Vagina (tissue), 2 donors: ENCODE measurements around the gene ZSCAN2. TPM values are rescaled to one million over a fixed set of nuclear protein-coding genes. Genes with fewer than 3 reads are reported as not detected.

Experiments
- DNase-seq, 2 donors: peaks; one replicate each; pipeline ENCODE4 v3.0.0-alpha.2; 2017; ENCODE audit errors: extremely low spot score in 2 of 2
- H3K27ac ChIP-seq: fragments of 200-600 bp; sonication (generic); one replicate; pipeline ENCODE4 v1.5.1; 2019
- H3K27me3 ChIP-seq: fragments of 200-600 bp; sonication (generic); one replicate; pipeline ENCODE4 v1.5.1; 2019
- H3K36me3 ChIP-seq, 2 donors: fragments of 200-600 bp; sonication (generic); one replicate each; pipeline ENCODE4 v1.5.1; 2017 to 2019
- H3K4me1 ChIP-seq: fragments of 200-600 bp; sonication (generic); one replicate; pipeline ENCODE4 v1.5.1; 2019
- H3K4me3 ChIP-seq, 2 donors: fragments of 200-600 bp; sonication (generic); 1 replicate in 1 of 2; 2 replicates in 1 of 2; pipeline ENCODE4 v1.5.1; 2016 to 2019
- H3K9me3 ChIP-seq: fragments of 200-600 bp; sonication (generic); one replicate; pipeline ENCODE4 v1.5.1; 2019
- POLR2A ChIP-seq, 2 donors: fragments of 450-650 bp; IDR thresholded peaks; one replicate each; pipeline ENCODE4 v1.6.1; 2017; ENCODE audit warnings: antibody characterized with exemption in 2 of 2, mild to moderate bottlenecking in 2 of 2, moderate library complexity in 2 of 2
- POLR2AphosphoS5 ChIP-seq, 2 donors: sonication (generic); formaldehyde crosslinking; IDR thresholded peaks; one replicate each; pipeline ENCODE4 v1.9.0; 2017; ENCODE audit warnings: antibody characterized with exemption in 2 of 2, mild to moderate bottlenecking in 2 of 2, low read depth in 1 of 2; ENCODE audit not compliant: insufficient read depth in 1 of 2
- intact Hi-C: fragments of 100-400 bp; cut with DNase I; formaldehyde crosslinking; loops from one replicate; pipeline ENCODE4 v1.15.1; 2023
- total RNA-seq: library from RNA; depleted of rRNA; stranded (reverse); fragments of >200 nt; gene quantifications from one replicate; pipeline ENCODE4 v1.2.3, GENCODE V29; 2016
- TF ChIP-seq, protein P1 (sequence below), 3 experiments: fragments of 450-650 bp in 2 of 3; fragments of 200-600 bp in 1 of 3; sonication (generic) in 1 of 3; IDR thresholded peaks; one replicate each; pipeline ENCODE4 v1.5.1; 2017 to 2019; ENCODE audit warnings: antibody characterized with exemption in 3 of 3, mild to moderate bottlenecking in 2 of 3, moderate library complexity in 2 of 3

The ZSCAN2 gene
- total RNA-seq, 1 donor from 2014 or later = 7.9 TPM

DNA sequence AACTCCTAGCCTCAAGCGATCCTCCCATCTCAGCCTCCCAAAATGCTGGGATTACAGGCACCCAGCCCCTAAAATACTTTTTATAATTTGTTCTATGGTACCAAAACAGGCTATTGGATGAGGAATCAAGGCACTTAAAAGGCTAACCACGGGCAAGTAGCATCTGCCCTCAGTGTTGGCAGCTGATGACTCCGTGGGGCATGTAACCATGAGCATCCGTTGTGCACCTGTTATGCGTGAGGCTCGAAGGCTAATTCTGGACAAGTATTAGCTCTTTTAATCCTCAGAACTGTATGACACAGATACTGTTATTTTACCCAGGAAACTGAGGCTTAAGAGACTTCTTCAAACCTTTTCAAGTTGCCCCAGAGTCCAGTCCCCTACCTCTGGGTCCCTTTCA lies 43.0 kb downstream of the ZSCAN2 start:
- Histone ChIP-seq H3K4me3 (no peak overlapping the region), H3K36me3 (peaks cover 0 to 97% of the 10 kb centered on the region in 2 donors), H3K9me3 (no peaks in the 10 kb centered on the region), H3K27me3 (no peaks in the 10 kb centered on the region), H3K4me1 (no peaks in the 10 kb centered on the region), H3K27ac (no peak overlapping the region)
- TF ChIP-seq, protein P1, sequence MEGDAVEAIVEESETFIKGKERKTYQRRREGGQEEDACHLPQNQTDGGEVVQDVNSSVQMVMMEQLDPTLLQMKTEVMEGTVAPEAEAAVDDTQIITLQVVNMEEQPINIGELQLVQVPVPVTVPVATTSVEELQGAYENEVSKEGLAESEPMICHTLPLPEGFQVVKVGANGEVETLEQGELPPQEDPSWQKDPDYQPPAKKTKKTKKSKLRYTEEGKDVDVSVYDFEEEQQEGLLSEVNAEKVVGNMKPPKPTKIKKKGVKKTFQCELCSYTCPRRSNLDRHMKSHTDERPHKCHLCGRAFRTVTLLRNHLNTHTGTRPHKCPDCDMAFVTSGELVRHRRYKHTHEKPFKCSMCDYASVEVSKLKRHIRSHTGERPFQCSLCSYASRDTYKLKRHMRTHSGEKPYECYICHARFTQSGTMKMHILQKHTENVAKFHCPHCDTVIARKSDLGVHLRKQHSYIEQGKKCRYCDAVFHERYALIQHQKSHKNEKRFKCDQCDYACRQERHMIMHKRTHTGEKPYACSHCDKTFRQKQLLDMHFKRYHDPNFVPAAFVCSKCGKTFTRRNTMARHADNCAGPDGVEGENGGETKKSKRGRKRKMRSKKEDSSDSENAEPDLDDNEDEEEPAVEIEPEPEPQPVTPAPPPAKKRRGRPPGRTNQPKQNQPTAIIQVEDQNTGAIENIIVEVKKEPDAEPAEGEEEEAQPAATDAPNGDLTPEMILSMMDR (IDR thresholded peaks at IDR 0.05) = no peak
- TF ChIP-seq POLR2A (IDR thresholded peaks at IDR 0.05) (no peak), POLR2AphosphoS5 (IDR thresholded peaks at IDR 0.05; ENCODE audit: insufficient read depth in 1 of 2, low read depth in 1 of 2) (no peak)
- no peak for DNase-seq
- intact Hi-C loops = no loop called here

DNA sequence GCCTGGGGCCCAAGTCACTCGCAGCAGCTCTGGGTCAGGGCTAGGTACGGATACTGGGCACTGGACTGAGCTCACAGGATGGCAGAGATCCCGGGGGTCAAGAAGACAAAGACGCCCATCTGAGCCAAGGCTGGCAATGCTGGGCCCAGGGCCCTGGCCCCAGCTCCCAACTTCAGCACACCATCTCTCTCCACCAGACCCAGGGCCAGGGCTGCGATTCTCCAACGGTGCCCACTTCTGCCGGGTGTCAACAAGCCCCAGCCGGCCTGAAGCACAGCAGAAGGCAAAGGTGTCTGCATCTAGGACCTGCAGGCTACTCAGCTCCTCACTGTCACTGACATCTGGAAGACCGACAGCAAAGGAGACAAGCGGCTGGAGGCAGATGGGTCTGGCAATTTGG lies 44.7 kb downstream of the ZSCAN2 start:
- Histone ChIP-seq H3K4me1 (no peaks in the 10 kb centered on the region), H3K36me3 (peaks cover 0 to 91% of the 10 kb centered on the region in 2 donors), H3K27me3 (no peaks in the 10 kb centered on the region), H3K9me3 (no peaks in the 10 kb centered on the region), H3K4me3 (no peak overlapping the region), H3K27ac (no peak overlapping the region)
- DNase-seq = no peak
- no peak for TF ChIP-seq POLR2A (IDR thresholded peaks at IDR 0.05)
- no peak for TF ChIP-seq POLR2AphosphoS5 (IDR thresholded peaks at IDR 0.05; ENCODE audit: insufficient read depth in 1 of 2, low read depth in 1 of 2)
- TF ChIP-seq, protein P1 (IDR thresholded peaks at IDR 0.05) = no peak
- intact Hi-C loops = no loop called here

DNA sequence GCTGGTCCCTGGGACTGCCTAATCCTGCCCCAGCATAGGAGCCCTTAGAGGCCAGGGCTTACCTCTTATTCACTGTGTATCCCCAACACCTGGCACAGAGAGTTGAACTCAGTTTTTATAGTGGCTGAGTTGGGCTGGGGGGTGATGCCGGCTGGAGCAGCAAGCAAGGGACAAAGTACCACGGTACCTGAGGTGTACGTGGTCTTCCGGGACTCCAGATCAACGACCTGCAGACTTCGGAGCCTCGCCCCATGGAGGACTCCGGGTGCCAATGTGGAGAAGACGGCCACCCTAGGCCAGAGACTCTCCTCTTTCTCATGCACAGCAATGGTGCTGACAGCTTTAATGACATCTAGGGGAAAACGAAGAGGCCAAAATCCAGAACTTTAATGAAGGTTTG lies 45.2 kb downstream of the ZSCAN2 start:
- DNase-seq = no peak
- no peak overlapping the region for H3K4me3 ChIP-seq
- H3K9me3 ChIP-seq = no peaks in the 10 kb centered on the region
- TF ChIP-seq POLR2AphosphoS5 (IDR thresholded peaks at IDR 0.05; ENCODE audit: insufficient read depth in 1 of 2, low read depth in 1 of 2) (no peak), POLR2A (IDR thresholded peaks at IDR 0.05) (no peak)
- TF ChIP-seq, protein P1 (IDR thresholded peaks at IDR 0.05) = no peak
- no peaks in the 10 kb centered on the region for H3K27me3 ChIP-seq
- no peaks in the 10 kb centered on the region for H3K4me1 ChIP-seq
- H3K27ac ChIP-seq = no peak overlapping the region
- H3K36me3 ChIP-seq = peaks cover 0 to 86% of the 10 kb centered on the region in 2 donors
- intact Hi-C loops = no loop called here

DNA sequence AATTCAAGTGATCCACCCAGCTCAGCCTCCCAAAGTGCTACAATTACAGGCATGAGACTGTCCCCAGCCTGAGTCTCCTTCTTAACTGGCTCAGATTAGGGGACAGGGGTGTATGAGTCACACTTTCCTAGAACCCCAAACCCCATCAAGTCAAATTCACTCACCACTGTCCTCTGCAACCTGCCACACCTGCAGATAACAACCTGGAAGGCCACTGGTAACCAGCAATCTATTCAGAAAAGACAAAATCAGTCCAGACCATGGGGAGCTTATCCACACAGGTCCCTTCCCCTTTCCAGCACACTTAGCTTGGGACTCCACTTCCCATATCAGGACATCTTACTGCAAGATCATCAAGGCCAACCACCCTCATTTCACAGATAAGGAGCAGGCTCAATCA lies 46.9 kb downstream of the ZSCAN2 start:
- H3K27me3 ChIP-seq = no peaks in the 10 kb centered on the region
- no peaks in the 10 kb centered on the region for H3K9me3 ChIP-seq
- H3K27ac ChIP-seq = no peak overlapping the region
- peaks cover 0 to 76% of the 10 kb centered on the region in 2 donors for H3K36me3 ChIP-seq
- TF ChIP-seq, protein P1 (IDR thresholded peaks at IDR 0.05) = no peak
- TF ChIP-seq POLR2AphosphoS5 (IDR thresholded peaks at IDR 0.05; ENCODE audit: insufficient read depth in 1 of 2, low read depth in 1 of 2) (no peak), POLR2A (IDR thresholded peaks at IDR 0.05) (no peak)
- peaks cover 14% of the 10 kb centered on the region for H3K4me1 ChIP-seq
- no peak for DNase-seq
- H3K4me3 ChIP-seq = no peak overlapping the region
- intact Hi-C loops = no loop called here

DNA sequence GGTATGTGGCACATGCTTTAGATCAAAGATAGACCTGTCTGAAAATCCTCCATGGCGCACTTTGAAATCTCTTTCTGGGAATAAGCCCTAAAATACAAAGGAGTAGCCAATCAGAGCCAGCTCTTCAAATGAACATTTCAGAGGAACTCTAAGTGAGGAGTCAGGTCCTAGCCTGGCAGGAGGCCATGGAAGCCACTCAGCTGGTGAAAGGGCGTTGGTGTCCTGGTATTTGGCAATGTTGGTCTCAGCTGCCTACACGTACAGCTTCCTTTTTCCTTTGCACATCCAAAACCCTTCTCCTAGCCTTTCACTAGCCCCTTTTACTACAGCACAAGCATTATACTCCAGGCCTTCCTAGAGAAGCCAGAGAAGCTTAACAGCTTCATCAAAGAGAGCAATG lies 47.7 kb downstream of the ZSCAN2 start:
- intact Hi-C loops = no loop called here
- Histone ChIP-seq H3K27me3 (no peaks in the 10 kb centered on the region), H3K9me3 (no peaks in the 10 kb centered on the region), H3K27ac (no peak overlapping the region), H3K4me1 (peaks cover 22% of the 10 kb centered on the region), H3K36me3 (peaks cover 0 to 68% of the 10 kb centered on the region in 2 donors), H3K4me3 (no peak overlapping the region)
- DNase-seq = no peak
- TF ChIP-seq POLR2AphosphoS5 (IDR thresholded peaks at IDR 0.05; ENCODE audit: insufficient read depth in 1 of 2, low read depth in 1 of 2) (no peak), POLR2A (IDR thresholded peaks at IDR 0.05) (no peak)
- TF ChIP-seq, protein P1 (IDR thresholded peaks at IDR 0.05) = no peak
